ENCODE results near the gene KLK8.
"Not testable (repeated sequence)": the region's sequence is repeated elsewhere in the genome, so short reads cannot be mapped to it uniquely, and the experiment has no call there.

Gene KLK8

GRCh38 chr19:50983625-50984292, 17.6 kb downstream of the KLK8 start, which contains the start of gene KLK7:
Gene KLK7, minus strand, starts transcription at chr19:50983917. Its CDS starts 1,518 bp downstream, at chr19:50982399.
- DNase-seq (ENCODE audit: low read depth in 2 of 2), result no peak

- DNase-seq (ENCODE audit: low read depth in 2 of 2), result no peak
Observed at GRCh38 chr19:50982186-50982585, 19.2 kb downstream of the KLK8 start.

- no peak for DNase-seq (ENCODE audit: low read depth in 2 of 2)
Observed at GRCh38 chr19:50981587-50982146, 19.7 kb downstream of the KLK8 start.

- no peak for DNase-seq (ENCODE audit: low read depth in 2 of 2)
Observed at GRCh38 chr19:50980208-50980607, 21.2 kb downstream of the KLK8 start.

- DNase-seq (ENCODE audit: low read depth in 2 of 2), result no peak
Observed at GRCh38 chr19:50979758-50980157, 21.6 kb downstream of the KLK8 start.

GRCh38 chr19:50978772-50979390, 22.5 kb downstream of the KLK8 start:
- no peak for DNase-seq (ENCODE audit: low read depth in 2 of 2)

- no peak for DNase-seq (ENCODE audit: low read depth in 2 of 2)
Observed at GRCh38 chr19:50977626-50978025, 23.8 kb downstream of the KLK8 start.

- no peak for DNase-seq (ENCODE audit: low read depth in 2 of 2)
Observed at GRCh38 chr19:50975766-50976165, 25.6 kb downstream of the KLK8 start.

- no peak for DNase-seq (ENCODE audit: low read depth in 2 of 2)
Observed at GRCh38 chr19:50974702-50975556, 26.5 kb downstream of the KLK8 start.

- DNase-seq (ENCODE audit: low read depth in 2 of 2), result no peak
Observed at GRCh38 chr19:50972795-50973376, 28.5 kb downstream of the KLK8 start.

- not testable (repeated sequence) for DNase-seq (ENCODE audit: low read depth in 2 of 2)
Observed at GRCh38 chr19:50969810-50970209, 31.6 kb downstream of the KLK8 start.

GRCh38 chr19:50969413-50969760, 32.0 kb downstream of the KLK8 start, which contains the start of gene KLK6:
Gene KLK6, minus strand, starts transcription at chr19:50969591. Its CDS starts 1,487 bp downstream, at chr19:50968104.
- DNase-seq (ENCODE audit: low read depth in 2 of 2), result no peak

- no peak for DNase-seq (ENCODE audit: low read depth in 2 of 2)
Observed at GRCh38 chr19:50968716-50969412, 32.5 kb downstream of the KLK8 start.

GRCh38 chr19:50967929-50968715, 33.3 kb downstream of the KLK8 start:
- DNase-seq (ENCODE audit: low read depth in 2 of 2), result no peak

- no peak for DNase-seq (ENCODE audit: low read depth in 2 of 2)
Observed at GRCh38 chr19:50964266-50964665, 37.1 kb downstream of the KLK8 start.

GRCh38 chr19:50963381-50963780, 38.0 kb downstream of the KLK8 start:
- DNase-seq (ENCODE audit: low read depth in 2 of 2), result no peak

GRCh38 chr19:50962245-50962644, 39.2 kb downstream of the KLK8 start:
- no peak for DNase-seq (ENCODE audit: low read depth in 2 of 2)

GRCh38 chr19:50959731-50960500, 41.5 kb downstream of the KLK8 start:
- DNase-seq (ENCODE audit: low read depth in 2 of 2), result no peak

- DNase-seq (ENCODE audit: low read depth in 2 of 2), result no peak
Observed at GRCh38 chr19:50957587-50957986, 43.8 kb downstream of the KLK8 start.

- no peak for DNase-seq (ENCODE audit: low read depth in 2 of 2)
Observed at GRCh38 chr19:50952910-50953309, 48.5 kb downstream of the KLK8 start, which contains the start of gene KLK5. Gene KLK5, minus strand, starts transcription at chr19:50953038. Its CDS starts 381 bp downstream, at chr19:50952657.
